GM23338 (cell line): ENCODE measurements around the gene BRME1. TPM values are rescaled to one million over a fixed set of nuclear protein-coding genes. Genes with fewer than 3 reads are reported as not detected.

ENCODE experiments used
- ATAC-seq: fragments of 200-7000 bp; cut with Tn5 transposase; 3 replicates; pipeline ENCODE4 v1.9.1; 2020
- DNase-seq: peaks from one replicate; pipeline ENCODE4 v3.0.0-alpha.2; 2015; ENCODE audit warnings: low spot score
- H2AFZ ChIP-seq: fragments of 200-600 bp; sonication (generic); 2 replicates; pipeline ENCODE4 v1.8.0; 2016; ENCODE audit warnings: antibody characterized with exemption, mild to moderate bottlenecking, moderate library complexity
- H3F3A ChIP-seq: fragments of 200-600 bp; sonication (generic); replicated peaks from 2 replicates; pipeline ENCODE4 v1.8.0; 2017; ENCODE audit warnings: antibody characterized with exemption, mixed run types, low read depth
- H3K27ac ChIP-seq: fragments of 200-600 bp; sonication (generic); 2 replicates; pipeline ENCODE4 v1.6.1; 2016; ENCODE audit warnings: low read depth
- H3K27me3 ChIP-seq: fragments of 200-600 bp; sonication (generic); 2 replicates; pipeline ENCODE4 v1.8.0; 2016; ENCODE audit warnings: mild to moderate bottlenecking, mixed run types, moderate library complexity; ENCODE audit not compliant: insufficient read depth
- H3K36me3 ChIP-seq: fragments of 200-600 bp; sonication (generic); 2 replicates; pipeline ENCODE4 v1.8.0; 2016; ENCODE audit warnings: mild to moderate bottlenecking; ENCODE audit not compliant: insufficient read depth
- H3K4me1 ChIP-seq: fragments of 200-600 bp; sonication (generic); 2 replicates; pipeline ENCODE4 v1.8.0; 2016; ENCODE audit warnings: mild to moderate bottlenecking, moderate library complexity; ENCODE audit not compliant: insufficient read depth
- H3K4me2 ChIP-seq: fragments of 200-600 bp; sonication (generic); 2 replicates; pipeline ENCODE4 v1.7.1; 2017; ENCODE audit warnings: mixed run types
- H3K4me3 ChIP-seq: fragments of 200-600 bp; sonication (generic); 2 replicates; pipeline ENCODE4 v1.6.1; 2016; ENCODE audit warnings: mixed run types
- H3K79me2 ChIP-seq: fragments of 200-600 bp; sonication (generic); replicated peaks from 2 replicates; pipeline ENCODE4 v1.8.0; 2017; ENCODE audit warnings: mild to moderate bottlenecking; ENCODE audit not compliant: insufficient read depth
- H3K9me2 ChIP-seq: fragments of 200-600 bp; sonication (generic); 2 replicates; pipeline ENCODE4 v1.8.0; 2017; ENCODE audit not compliant: insufficient read depth
- H4K20me1 ChIP-seq: fragments of 200-600 bp; sonication (generic); replicated peaks from 2 replicates; pipeline ENCODE4 v1.8.0; 2017; ENCODE audit warnings: mild to moderate bottlenecking; ENCODE audit not compliant: insufficient read depth
- H3K27ac Mint-ChIP-seq: 2 replicates; pipeline ENCODE4 v1.8.0; 2020; ENCODE audit warnings: inconsistent platforms, mild to moderate bottlenecking, moderate library complexity, mixed read lengths
- H3K27me3 Mint-ChIP-seq: 3 replicates; pipeline ENCODE4 v1.8.0; 2022; ENCODE audit warnings: low read depth, mild to moderate bottlenecking, moderate library complexity, mixed read lengths, inconsistent platforms; ENCODE audit not compliant: insufficient read depth, poor library complexity
- H3K36me3 Mint-ChIP-seq: 3 replicates; pipeline ENCODE4 v1.8.0; 2021; ENCODE audit warnings: low read depth, mild to moderate bottlenecking, inconsistent platforms, moderate library complexity, mixed read lengths
- H3K4me1 Mint-ChIP-seq: 3 replicates; pipeline ENCODE4 v1.8.0; 2020; ENCODE audit warnings: mild to moderate bottlenecking, inconsistent platforms, mixed read lengths
- H3K4me3 Mint-ChIP-seq: 3 replicates; pipeline ENCODE4 v1.8.0; 2021; ENCODE audit warnings: moderate library complexity, mild to moderate bottlenecking, inconsistent platforms, mixed read lengths
- H3K9me3 Mint-ChIP-seq: 3 replicates; pipeline ENCODE4 v1.8.0; 2020; ENCODE audit warnings: moderate library complexity, mild to moderate bottlenecking, inconsistent platforms, mixed read lengths
- CREB1 ChIP-seq: fragments of 250-450 bp; sonication (Bioruptor Pico); IDR thresholded peaks from 2 replicates; pipeline ENCODE4 v1.5.0; 2020; ENCODE audit warnings: low read depth, mild to moderate bottlenecking, moderate library complexity
- EZH2 ChIP-seq: fragments of 200-600 bp; sonication (generic); IDR thresholded peaks from one replicate; pipeline ENCODE4 v1.8.0; 2017; ENCODE audit warnings: antibody characterized with exemption, mild to moderate bottlenecking, low read depth; ENCODE audit not compliant: unreplicated experiment
- JUNB ChIP-seq: IDR thresholded peaks from one replicate; pipeline ENCODE4 v1.6.1; 2016; ENCODE audit warnings: antibody characterized with exemption; ENCODE audit not compliant: unreplicated experiment
- POLR2AphosphoS5 ChIP-seq: IDR thresholded peaks from 2 replicates; pipeline ENCODE4 v1.6.1; 2016; ENCODE audit warnings: antibody characterized with exemption, low read depth
- REST ChIP-seq: IDR thresholded peaks from one replicate; pipeline ENCODE4 v1.6.1; 2018; ENCODE audit warnings: antibody characterized with exemption; ENCODE audit not compliant: unreplicated experiment
- STAT1 ChIP-seq: IDR thresholded peaks from one replicate; pipeline ENCODE4 v1.6.1; 2016; ENCODE audit warnings: antibody characterized with exemption; ENCODE audit not compliant: unreplicated experiment
- ZNF114 ChIP-seq: fragments of 250-450 bp; sonication (Bioruptor Pico); IDR thresholded peaks from 2 replicates; pipeline ENCODE4 v1.5.0; 2020; ENCODE audit warnings: mild to moderate bottlenecking, moderate library complexity
- ZNF331 ChIP-seq: fragments of 250-450 bp; sonication (Bioruptor Pico); IDR thresholded peaks from 2 replicates; pipeline ENCODE4 v1.5.0; 2020; ENCODE audit warnings: low read depth, mild to moderate bottlenecking, moderate library complexity
- polyA plus RNA-seq: library from polyadenylated mRNA; unstranded; fragments of >200 nt; fragmentation: Nextera tagmentation; extraction: Ambion mirVana; gene quantifications from 2 replicates; pipeline ENCODE4 v1.2.1, GENCODE V29; 2016
- total RNA-seq: library from RNA; depleted of rRNA; stranded (reverse); fragments of >200 nt; shearing (Covaris generic); gene quantifications from 2 replicates; pipeline ENCODE4 v1.2.3, GENCODE V29; 2014
- TF ChIP-seq, protein P1 (sequence below), 2 experiments: fragments of 200-600 bp in 1 of 2; sonication (generic) in 1 of 2; conservative IDR thresholded peaks; 2 replicates each; pipeline versions ENCODE4 v1.5.1 to v1.6.1; 2016 to 2017; ENCODE audit warnings: antibody characterized with exemption in 2 of 2, low read depth in 2 of 2, mild to moderate bottlenecking in 2 of 2, moderate library complexity in 1 of 2

The BRME1 gene
- total and polyA plus RNA-seq, 2 experiments from 2014 or later = 3.9 to 4.0 TPM

- TF ChIP-seq, protein P1, sequence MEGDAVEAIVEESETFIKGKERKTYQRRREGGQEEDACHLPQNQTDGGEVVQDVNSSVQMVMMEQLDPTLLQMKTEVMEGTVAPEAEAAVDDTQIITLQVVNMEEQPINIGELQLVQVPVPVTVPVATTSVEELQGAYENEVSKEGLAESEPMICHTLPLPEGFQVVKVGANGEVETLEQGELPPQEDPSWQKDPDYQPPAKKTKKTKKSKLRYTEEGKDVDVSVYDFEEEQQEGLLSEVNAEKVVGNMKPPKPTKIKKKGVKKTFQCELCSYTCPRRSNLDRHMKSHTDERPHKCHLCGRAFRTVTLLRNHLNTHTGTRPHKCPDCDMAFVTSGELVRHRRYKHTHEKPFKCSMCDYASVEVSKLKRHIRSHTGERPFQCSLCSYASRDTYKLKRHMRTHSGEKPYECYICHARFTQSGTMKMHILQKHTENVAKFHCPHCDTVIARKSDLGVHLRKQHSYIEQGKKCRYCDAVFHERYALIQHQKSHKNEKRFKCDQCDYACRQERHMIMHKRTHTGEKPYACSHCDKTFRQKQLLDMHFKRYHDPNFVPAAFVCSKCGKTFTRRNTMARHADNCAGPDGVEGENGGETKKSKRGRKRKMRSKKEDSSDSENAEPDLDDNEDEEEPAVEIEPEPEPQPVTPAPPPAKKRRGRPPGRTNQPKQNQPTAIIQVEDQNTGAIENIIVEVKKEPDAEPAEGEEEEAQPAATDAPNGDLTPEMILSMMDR (conservative IDR thresholded peaks at IDR 0.05; ENCODE audit: low read depth in 2 of 2) = no peak
- TF ChIP-seq ZNF114 = no peak
- TF ChIP-seq REST = no peak
- no peak for TF ChIP-seq STAT1
- no peak for TF ChIP-seq EZH2
- TF ChIP-seq POLR2AphosphoS5 = no peak
- no peak for TF ChIP-seq JUNB
Observed at GRCh38 chr19:13838435-13839129, 67.3 kb downstream of the BRME1 start (continued).

DNA sequence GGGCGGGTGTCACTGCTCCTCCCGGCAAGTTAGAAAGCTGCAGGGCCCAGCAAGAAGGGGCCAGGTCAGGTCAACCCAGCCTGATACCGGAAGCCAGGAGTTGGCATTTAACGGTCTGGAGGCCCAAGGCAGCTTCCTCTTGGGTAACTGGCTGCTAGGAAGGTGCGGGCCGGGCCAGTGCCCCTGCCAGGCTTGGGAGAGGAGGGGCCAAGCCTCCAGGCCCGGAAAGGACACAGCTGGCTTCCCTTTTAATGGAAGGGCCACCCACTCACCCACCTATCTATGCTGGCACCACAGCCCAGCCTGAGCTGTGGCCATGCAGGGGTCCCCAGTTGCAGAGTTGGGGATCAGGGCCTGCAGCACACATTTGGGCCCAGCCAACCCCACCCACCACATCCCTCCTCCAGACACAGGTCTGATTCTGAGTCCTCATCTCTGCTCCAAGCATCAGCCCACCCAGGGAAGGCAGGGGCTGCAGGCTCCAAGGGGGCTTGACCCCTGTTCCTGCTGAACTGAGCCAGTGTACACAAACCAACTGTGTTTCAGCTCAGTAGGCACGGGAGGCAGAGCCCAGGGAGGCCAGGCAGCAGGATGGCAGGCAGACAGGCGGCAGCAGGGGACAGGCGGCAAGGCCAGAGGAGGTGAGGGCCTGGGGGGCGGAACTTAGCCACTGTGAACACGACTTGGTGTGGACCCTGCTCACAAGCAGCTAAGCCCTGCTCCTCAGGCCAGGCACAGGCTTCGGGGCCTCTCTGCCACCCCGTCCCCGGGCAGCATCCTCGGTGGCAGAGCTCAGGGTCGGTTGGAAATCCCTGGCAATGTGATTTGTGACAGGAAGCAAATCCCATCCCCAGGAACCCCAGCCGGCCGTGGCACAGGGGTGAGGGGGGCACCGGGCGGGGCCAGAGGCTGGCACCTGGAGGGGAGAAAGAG lies 69.9 kb downstream of the BRME1 start:
- Mint-ChIP-seq H3K4me1 (peaks cover 19% of the 10 kb centered on the region), H3K9me3 (no peaks in the 10 kb centered on the region), H3K27ac (no peak overlapping the region), H3K27me3 (peaks cover 15% of the 10 kb centered on the region), H3K36me3 (peaks cover 4% of the 10 kb centered on the region), H3K4me3 (no peak overlapping the region)
- H3K36me3 ChIP-seq = no peaks in the 10 kb centered on the region
- H4K20me1 ChIP-seq = no peaks in the 10 kb centered on the region; the same call in 1 of the 2 replicates
- ATAC-seq = no peak
- H3K27ac ChIP-seq = no peak overlapping the region
- no peak overlapping the region for H3K4me2 ChIP-seq
- no peaks in the 10 kb centered on the region for H3K9me2 ChIP-seq
- peaks cover 24% of the 10 kb centered on the region; the same call in 1 of the 2 replicates for H3K4me1 ChIP-seq
- H3K27me3 ChIP-seq = no peaks in the 10 kb centered on the region
- H2AFZ ChIP-seq = no peak overlapping the region
- H3K4me3 ChIP-seq = no peak overlapping the region
- TF ChIP-seq CREB1 (CRISPR knock-in tag) (no peak), ZNF114 (no peak), JUNB (no peak), ZNF331 (CRISPR knock-in tag) (no peak)
- peaks cover 12% of the 10 kb centered on the region; the same call in 1 of the 2 replicates for H3K79me2 ChIP-seq
- no peak for DNase-seq
- H3F3A ChIP-seq = peaks cover 18% of the 10 kb centered on the region; the same call in 1 of the 2 replicates
